ENCODE results near the gene RNF125.
A peak's percentile ranks its signal among the peaks of the same experiment; 100 is the strongest.

RNF125 gene

GRCh38 chr18:32091325-32091723, 72.7 kb downstream of the RNF125 start:
- DNase-seq (ENCODE audit: low spot score) = no peak

- DNase-seq (ENCODE audit: low spot score) = peak; percentile 83
Measured at GRCh38 chr18:32091724-32092421, 73.2 kb downstream of the RNF125 start, which contains the start of gene RNF138. Gene RNF138 (plus strand): TSS chr18:32091874. CDS start chr18:32092777, 903 bp downstream.

GRCh38 chr18:32092422-32093101, 73.9 kb downstream of the RNF125 start:
- peak; percentile 99 for DNase-seq (ENCODE audit: low spot score)

DNA sequence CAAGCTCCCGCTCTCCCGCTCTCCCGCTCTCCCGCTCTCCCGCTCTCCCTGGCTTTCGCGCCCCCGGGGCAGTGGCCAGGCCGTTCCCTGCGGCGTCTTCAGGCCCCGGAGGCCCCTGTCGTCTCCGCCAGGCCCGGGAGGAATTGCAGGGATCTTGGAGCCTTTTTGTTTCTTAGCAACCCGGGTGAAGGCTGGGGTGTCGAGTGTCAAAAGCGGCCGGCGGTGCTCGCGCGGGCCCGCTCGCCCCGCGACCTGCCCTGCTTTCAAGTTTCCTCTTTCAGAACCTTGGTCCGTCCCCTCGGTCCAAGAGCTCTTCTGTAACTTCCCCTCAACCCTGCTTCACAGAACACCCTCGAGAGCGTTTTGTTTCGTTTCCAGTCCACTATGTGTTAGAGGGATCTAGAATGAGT, 74.5 kb downstream of the RNF125 start:
- DNase-seq (ENCODE audit: low spot score) = peak; percentile 45

DNA sequence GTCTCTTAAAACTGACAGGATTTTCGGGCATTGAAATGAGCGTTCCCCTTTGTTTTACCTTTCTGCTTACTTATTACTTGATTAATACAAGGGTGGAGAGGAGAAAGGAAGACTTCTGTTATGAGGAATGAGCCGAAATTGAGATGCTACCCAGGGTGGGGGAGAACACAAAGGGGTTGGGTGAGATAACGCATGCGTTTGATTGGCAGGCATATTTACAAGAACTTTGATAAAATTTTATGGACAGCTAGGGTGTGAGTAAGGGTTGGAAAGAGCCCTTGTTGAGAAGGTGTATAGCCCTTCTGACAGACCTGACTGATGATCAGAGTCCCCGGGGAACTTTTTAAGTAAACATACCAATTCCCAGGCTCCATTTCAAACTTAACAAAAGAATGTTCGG, 74.9 kb downstream of the RNF125 start:
- no peak for DNase-seq (ENCODE audit: low spot score)

GRCh38 chr18:32095192-32095899, 76.7 kb downstream of the RNF125 start:
- DNase-seq (ENCODE audit: low spot score) = no peak

DNA sequence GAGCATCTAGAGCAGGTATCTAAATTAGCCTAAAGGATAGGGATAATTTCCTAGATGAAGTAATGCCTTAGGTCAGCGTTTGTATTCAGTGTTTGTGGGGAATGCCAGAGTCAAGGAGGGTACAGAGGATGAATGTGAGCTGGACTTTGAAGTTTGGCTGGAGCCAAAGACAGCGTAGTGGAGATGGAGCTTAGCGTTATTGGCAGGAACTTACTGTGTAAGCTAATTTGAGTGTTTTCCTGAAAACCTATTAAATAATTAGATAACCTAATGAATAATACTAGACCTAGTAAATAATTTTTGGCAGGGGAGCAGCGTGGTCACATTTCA, 77.2 kb downstream of the RNF125 start:
- DNase-seq (ENCODE audit: low spot score) = no peak

DNA sequence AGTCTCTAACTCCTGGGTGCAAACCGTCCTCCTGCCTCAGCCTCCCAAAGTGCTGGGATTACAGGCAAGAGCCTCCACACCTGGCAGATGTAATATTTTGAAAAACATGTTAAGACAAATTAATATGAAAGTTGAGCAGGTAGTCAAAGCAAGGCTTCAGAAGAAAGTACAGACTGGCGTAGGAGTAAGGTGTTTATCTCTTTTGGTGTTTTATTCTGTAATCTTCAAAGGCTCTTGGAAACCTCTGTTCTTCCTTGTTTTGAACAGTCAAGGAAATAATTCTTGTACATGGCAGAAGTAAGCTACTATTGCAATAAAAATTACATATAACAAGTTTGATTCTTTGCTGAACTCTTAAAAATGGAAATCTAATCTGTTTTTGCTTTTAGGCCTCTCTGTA, 78.3 kb downstream of the RNF125 start:
- no peak for DNase-seq (ENCODE audit: low spot score)

DNA sequence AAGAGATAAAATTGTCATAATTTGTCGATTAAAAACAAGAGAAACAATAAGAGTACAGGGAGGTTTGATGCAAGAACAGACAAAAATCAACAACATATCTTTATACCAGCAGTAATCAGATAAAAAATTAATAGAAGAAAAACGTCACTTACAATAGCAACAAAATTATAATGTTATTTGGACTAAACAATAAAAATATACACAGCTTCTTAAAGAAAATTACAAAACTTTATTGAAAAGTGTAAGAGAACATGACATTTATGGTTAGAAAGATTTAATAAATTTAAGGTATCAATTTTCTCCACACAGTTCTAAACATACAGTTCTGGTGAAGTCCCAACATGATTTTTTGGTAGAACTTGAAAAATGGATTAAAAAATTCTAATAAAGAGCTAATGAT, 85.9 kb downstream of the RNF125 start:
- DNase-seq (ENCODE audit: low spot score) = no peak

GRCh38 chr18:32110005-32110404, 91.4 kb downstream of the RNF125 start:
- DNase-seq (ENCODE audit: low spot score) = no peak

- DNase-seq (ENCODE audit: low spot score) = no peak
Measured at GRCh38 chr18:32111706-32112105, 93.1 kb downstream of the RNF125 start.

DNA sequence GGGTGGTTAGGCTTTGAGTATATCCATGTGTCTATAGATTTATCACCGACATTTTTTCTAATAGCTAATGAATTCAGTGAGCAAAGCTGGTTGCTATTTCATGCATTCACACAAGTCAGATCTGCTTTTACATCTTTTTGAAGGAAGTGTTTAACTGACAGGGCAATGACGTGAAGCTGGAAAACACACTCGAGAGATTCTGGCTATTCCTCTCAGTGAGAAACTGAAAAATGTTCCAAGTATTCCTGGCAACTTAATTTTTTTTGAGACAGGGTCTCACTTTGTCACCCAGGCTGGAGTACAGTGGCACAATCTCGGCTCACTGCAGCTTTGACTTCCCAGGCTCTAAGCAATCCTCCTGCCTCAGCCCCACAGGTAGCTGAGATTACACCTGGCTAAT, 94.2 kb downstream of the RNF125 start:
- no peak for DNase-seq (ENCODE audit: low spot score)

DNA sequence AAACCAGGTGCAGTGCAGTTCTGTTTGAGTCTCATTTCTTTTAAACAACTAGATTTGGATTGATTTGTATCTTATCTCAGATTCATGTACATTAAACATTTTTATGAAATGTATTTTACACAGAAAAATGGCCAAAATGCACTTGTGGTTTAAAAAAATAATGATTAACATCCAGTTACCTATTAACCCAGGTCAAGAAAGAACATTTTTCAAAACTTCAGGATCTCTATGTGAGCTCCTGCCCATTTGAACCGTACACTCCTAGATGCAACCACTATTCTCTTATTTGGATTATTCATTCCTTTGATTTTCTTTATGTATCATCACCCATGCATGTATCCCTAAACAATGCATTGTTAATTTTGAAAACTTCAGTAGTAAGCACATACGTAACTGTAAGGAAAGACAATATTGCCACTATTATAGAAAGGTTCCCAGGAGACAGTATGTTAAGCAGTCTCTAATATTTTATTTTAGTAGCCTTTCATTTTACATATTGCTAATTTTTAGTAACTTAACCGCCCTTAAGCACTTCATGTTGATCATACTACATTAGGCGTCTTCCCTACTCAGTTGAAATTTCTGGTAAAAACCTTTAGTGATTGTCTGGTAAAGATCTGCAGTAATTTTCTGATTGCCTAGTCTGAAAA, 95.8 kb downstream of the RNF125 start:
- DNase-seq (ENCODE audit: low spot score) = no peak

- DNase-seq (ENCODE audit: low spot score) = no peak
Measured at GRCh38 chr18:32122039-32122438, 103.4 kb downstream of the RNF125 start.

Measured in putamen (tissue), 1 donor.